ENCODE data around the gene ACE.

The ACE gene

GRCh38 chr17:63517825-63518534 is 41.1 kb downstream of the ACE start:
- FAIRE-seq = no peak

GRCh38 chr17:63519116-63519881 is 42.4 kb downstream of the ACE start:
- no peak for FAIRE-seq

- no peak for FAIRE-seq
These were observed 43.4 kb downstream of the ACE start for GRCh38 chr17:63519972-63520882.

GRCh38 chr17:63523253-63523855 is 46.5 kb downstream of the ACE start, which contains the start of gene KCNH6:
Gene KCNH6 (plus strand): TSS chr17:63523358. CDS start chr17:63523414, 56 bp downstream.
- FAIRE-seq = no peak

GRCh38 chr17:63524051-63524450 is 47.2 kb downstream of the ACE start:
- no peak for FAIRE-seq

GRCh38 chr17:63525190-63525946 is 48.5 kb downstream of the ACE start:
- FAIRE-seq = no peak

- no peak for FAIRE-seq
These were observed 50.0 kb downstream of the ACE start for GRCh38 chr17:63526861-63527260.

GRCh38 chr17:63528183-63528582 is 51.3 kb downstream of the ACE start:
- FAIRE-seq = no peak

- no peak for FAIRE-seq
These were observed 53.1 kb downstream of the ACE start for GRCh38 chr17:63529711-63530556.

- FAIRE-seq = no peak
These were observed 53.7 kb downstream of the ACE start for GRCh38 chr17:63530557-63531021.

GRCh38 chr17:63531022-63531965 is 54.4 kb downstream of the ACE start:
- FAIRE-seq = no peak

- no peak for FAIRE-seq
These were observed 56.7 kb downstream of the ACE start for GRCh38 chr17:63533433-63534077.

GRCh38 chr17:63534078-63534570 is 57.3 kb downstream of the ACE start:
- FAIRE-seq = no peak

- FAIRE-seq = no peak
These were observed 58.1 kb downstream of the ACE start for GRCh38 chr17:63534816-63535455.

- FAIRE-seq = no peak
These were observed 58.8 kb downstream of the ACE start for GRCh38 chr17:63535640-63536039.

- no peak for FAIRE-seq
These were observed 60.1 kb downstream of the ACE start for GRCh38 chr17:63537001-63537400.

- no peak for FAIRE-seq
These were observed 61.3 kb downstream of the ACE start for GRCh38 chr17:63537991-63538692.
